SJSA1 (cell line): Measurements from ENCODE around the gene MYO6. TPM values are rescaled to one million over a fixed set of nuclear protein-coding genes. Genes with fewer than 3 reads are reported as not detected.
"Not testable (repeated sequence)": the region's sequence is repeated elsewhere in the genome, so short reads cannot be mapped to it uniquely, and the experiment has no call there.

Experiments
- DNase-seq, 2 experiments: peaks; one replicate each; pipeline ENCODE4 v3.0.0-alpha.2; 2015 to 2020; ENCODE audit warnings: low spot score in 2 of 2, low read depth in 1 of 2
- H3K27ac ChIP-seq: fragments of 250-450 bp; sonication (Bioruptor Pico); 2 replicates; pipeline ENCODE4 v1.5.1; 2020; ENCODE audit warnings: mild to moderate bottlenecking, moderate library complexity
- H3K27me3 ChIP-seq: fragments of 250-450 bp; sonication (Bioruptor Pico); replicated peaks from 2 replicates; pipeline ENCODE4 v1.5.1; 2020; ENCODE audit warnings: mild to moderate bottlenecking, moderate library complexity
- H3K36me3 ChIP-seq: fragments of 250-450 bp; sonication (Bioruptor Pico); 2 replicates; pipeline ENCODE4 v1.5.1; 2020; ENCODE audit warnings: mild to moderate bottlenecking
- H3K4me1 ChIP-seq: fragments of 250-450 bp; sonication (Bioruptor Pico); replicated peaks from 2 replicates; pipeline ENCODE4 v1.6.1; 2021; ENCODE audit warnings: mild to moderate bottlenecking
- H3K4me3 ChIP-seq: fragments of 250-450 bp; sonication (Bioruptor Pico); 2 replicates; pipeline ENCODE4 v1.5.1; 2020; ENCODE audit warnings: mild to moderate bottlenecking
- H3K9me3 ChIP-seq: fragments of 250-450 bp; sonication (Bioruptor Pico); replicated peaks from 2 replicates; pipeline ENCODE4 v1.5.1; 2020; ENCODE audit warnings: mild to moderate bottlenecking
- total RNA-seq: library from RNA; depleted of rRNA; stranded (reverse); fragments of >200 nt; shearing (Covaris generic); gene quantifications from 2 replicates; pipeline ENCODE4 v1.2.3, GENCODE V29; 2014

Gene MYO6
- total RNA-seq, 1 experiment from 2014 or later: 6.4 TPM

DNA sequence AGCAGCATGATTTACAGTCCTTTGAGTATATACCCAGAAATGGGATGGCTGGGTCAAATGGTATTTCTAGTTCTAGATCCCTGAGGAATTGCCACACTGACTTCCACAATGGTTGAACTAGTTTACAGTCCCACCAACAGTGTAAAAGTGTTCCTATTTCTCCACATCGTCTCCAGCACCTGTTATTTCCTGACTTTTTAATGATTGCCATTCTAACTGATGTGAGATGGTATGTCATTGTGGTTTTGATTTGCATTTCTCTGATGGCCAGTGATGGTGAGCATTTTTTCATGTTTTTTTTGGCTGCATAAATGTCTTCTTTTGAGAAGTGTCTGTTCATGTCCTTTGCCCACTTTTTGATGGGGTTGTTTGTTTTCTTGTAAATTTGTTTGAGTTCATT lies 151.2 kb downstream of the MYO6 start:
- H3K27me3 ChIP-seq, DNase-seq, H3K27ac ChIP-seq, H3K4me3 ChIP-seq, H3K36me3 ChIP-seq, H3K4me1 ChIP-seq, H3K9me3 ChIP-seq: not testable (repeated sequence)

DNA sequence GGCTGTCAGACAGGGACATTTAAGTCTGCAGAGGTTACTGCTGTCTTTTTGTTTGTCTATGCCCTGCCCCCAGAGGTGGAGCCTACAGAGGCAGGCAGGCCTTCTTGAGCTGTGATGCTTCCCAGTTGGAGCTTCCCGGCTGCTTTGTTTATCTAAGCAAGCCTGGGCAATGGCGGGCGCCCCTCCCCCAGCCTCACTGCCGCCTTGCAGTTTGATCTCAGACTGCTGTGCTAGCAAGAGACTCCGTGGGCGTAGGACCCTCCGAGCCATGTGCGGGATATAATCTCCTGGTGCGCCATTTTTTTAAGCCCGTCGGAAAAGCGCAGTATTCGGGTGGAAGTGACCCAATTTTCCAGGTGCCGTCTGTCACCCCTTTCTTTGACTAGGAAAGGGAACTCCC lies 156.1 kb downstream of the MYO6 start:
- H3K9me3 ChIP-seq, H3K36me3 ChIP-seq, H3K4me1 ChIP-seq, DNase-seq, H3K27me3 ChIP-seq, H3K27ac ChIP-seq, H3K4me3 ChIP-seq: not testable (repeated sequence)

DNA sequence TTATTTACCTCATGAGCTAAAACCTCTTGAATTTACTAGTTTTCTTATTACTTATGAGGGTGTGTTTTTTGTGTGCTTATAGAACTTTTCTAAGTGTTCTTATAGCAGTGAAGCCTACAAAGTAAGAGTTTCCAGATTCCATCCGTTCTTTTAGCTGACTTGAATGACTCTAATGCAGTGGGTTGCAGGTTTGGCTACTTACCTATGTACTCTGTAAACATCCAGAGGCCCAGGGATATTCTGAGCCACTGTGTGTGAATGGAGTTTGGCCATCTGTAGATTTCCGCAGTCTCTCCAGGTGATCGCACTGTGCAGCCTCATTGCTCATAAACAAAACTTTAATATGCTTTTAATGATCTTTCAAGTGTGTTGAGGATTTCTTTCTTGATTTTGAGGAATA lies 157.8 kb downstream of the MYO6 start:
- Histone ChIP-seq H3K36me3 (no peaks in the 10 kb centered on the region), H3K27me3 (no peaks in the 10 kb centered on the region), H3K9me3 (no peaks in the 10 kb centered on the region), H3K4me1 (no peaks in the 10 kb centered on the region), H3K27ac (no peak overlapping the region), H3K4me3 (no peak overlapping the region)
- DNase-seq: no peak

DNA sequence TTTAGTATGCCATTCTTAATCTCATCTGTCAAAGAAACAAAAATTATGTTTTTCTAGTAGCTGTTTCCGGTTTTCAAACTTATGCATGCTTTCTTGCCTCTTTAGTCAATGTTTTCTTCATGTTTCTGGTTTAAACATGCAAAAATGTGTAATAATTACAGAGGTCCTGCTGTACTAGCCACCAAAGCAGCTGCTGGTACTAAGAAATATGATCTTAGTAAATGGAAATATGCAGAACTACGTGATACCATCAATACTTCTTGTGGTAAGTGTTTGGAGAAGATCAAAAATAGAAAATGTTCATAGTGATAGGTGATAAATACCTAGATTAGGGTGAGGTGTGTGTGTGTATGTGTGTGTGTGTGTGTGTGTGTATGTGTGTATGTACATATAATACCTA lies 158.4 kb downstream of the MYO6 start:
- no peak overlapping the region for H3K27ac ChIP-seq
- H3K9me3 ChIP-seq: no peaks in the 10 kb centered on the region
- no peaks in the 10 kb centered on the region for H3K36me3 ChIP-seq
- no peaks in the 10 kb centered on the region for H3K27me3 ChIP-seq
- no peak overlapping the region for H3K4me3 ChIP-seq
- no peaks in the 10 kb centered on the region for H3K4me1 ChIP-seq
- no peak for DNase-seq

DNA sequence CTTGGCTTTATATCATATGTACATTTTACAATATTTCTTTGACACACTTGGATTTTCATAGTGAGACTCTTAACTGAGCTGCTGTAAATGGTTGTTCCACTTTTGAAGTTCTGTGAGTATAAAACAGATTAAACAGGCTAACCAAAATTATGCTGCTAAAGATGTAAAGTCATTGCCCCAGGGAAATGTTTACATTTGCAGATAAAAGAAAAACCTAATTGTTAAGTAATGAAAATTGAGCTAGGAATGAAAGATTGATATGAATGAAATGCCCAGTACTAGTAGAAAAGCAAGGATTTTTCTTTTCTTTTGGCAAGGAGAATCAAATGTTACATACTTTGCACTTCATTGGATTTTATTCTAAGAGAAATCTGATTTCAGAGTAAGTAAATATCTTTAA lies 164.0 kb downstream of the MYO6 start:
- Histone ChIP-seq H3K4me1 (no peaks in the 10 kb centered on the region), H3K36me3 (no peaks in the 10 kb centered on the region), H3K27ac (no peak overlapping the region), H3K9me3 (no peaks in the 10 kb centered on the region), H3K27me3 (no peaks in the 10 kb centered on the region), H3K4me3 (no peak overlapping the region)
- DNase-seq: no peak

DNA sequence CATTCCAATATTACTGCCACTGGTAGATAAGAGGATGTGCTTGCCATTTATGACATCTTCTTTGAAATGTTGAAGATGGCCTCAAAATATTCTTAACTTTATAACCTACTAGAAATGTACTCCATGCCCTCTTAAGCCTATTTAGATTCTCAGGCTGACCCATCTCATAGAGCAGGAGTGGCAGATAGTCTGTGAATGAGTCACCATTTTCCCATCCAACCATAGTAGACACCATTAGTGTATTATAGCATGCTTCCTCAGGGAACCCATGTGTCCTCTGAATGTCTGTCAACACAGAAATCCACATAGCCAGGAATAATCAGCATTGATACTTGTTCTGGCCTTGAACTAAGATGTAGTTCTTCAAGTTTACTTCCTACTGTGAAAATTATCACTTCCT lies 173.2 kb downstream of the MYO6 start:
- no peak for DNase-seq
- Histone ChIP-seq H3K36me3 (no peaks in the 10 kb centered on the region), H3K27ac (no peak overlapping the region), H3K9me3 (no peaks in the 10 kb centered on the region), H3K27me3 (no peaks in the 10 kb centered on the region), H3K4me1 (peaks cover 5% of the 10 kb centered on the region; the same call in 1 of the 2 replicates), H3K4me3 (no peak overlapping the region)

DNA sequence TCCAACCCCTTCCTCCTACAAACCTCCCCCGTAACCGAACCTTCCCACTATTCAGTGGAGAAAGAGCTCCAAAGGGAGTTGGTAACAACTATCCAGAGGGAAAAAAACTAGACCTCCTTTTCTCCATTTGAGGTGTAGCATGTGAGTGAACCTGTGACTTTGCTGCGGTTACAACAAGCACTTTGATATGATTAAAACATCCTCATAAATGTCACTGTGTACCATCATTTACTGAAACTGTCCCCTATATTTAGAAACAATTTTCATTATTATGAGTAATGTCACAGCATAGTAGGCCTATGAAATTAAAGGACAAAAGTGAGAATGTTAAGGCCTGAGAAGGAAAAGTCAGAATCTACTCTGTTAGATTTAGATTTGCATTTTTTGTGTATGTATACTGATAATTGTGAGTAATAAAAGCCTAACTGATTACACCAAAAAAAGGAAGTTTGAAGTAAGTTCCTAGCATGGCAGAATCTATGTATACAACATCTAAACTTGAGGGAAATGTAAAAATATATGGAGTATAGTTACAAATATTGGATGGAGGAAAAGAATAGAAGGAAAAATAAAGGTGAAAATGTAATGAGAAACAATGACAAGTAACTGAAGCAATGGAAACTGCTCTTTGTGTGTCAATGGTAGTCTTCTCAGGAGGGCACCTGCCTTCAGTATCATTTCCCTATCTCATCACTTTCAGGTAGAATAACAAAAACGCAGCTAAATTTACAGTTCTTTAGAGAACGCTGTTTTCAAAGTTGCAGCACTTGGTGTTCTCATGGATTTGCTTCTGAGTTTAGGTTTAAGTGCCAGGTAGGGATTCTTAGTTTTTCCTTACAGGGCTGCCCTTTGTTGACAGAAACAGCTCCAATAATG lies 177.5 kb downstream of the MYO6 start:
- no peak for DNase-seq
- H3K4me1 ChIP-seq: peaks cover 5% of the 10 kb centered on the region; the same call in 1 of the 2 replicates
- H3K9me3 ChIP-seq: no peaks in the 10 kb centered on the region
- no peak overlapping the region for H3K4me3 ChIP-seq
- H3K27ac ChIP-seq: no peak overlapping the region
- no peaks in the 10 kb centered on the region for H3K27me3 ChIP-seq
- no peaks in the 10 kb centered on the region for H3K36me3 ChIP-seq

DNA sequence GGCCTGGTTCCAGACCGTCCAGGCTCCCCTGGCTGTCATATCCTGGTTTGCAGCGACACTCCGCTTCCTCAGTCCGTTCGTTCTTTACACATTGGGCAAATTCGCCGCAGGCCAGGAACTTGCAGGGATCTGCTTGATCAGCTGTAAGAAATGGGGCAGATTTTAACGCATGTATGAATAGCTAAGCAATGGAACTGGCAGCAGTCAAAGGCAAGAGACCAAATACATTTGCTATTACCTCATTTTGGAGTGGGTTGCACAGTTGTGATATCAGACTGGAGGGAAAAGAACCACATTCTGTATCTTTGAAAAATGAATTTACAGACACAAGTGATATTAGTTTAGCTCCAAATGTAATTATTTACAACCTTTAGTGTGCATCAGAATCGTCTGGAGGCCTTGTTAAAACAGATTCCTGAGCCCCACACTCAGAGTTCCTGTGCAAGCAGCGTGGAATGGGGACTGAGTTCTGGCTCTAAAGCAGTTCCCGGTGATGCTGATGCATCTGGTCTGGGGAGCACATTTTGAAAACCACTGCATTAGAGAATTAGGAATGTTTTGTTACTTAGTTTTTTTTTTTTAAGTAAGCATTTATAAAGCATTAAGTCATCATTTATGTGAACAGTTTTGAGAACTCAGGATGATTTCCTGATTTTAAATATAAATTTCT lies 182.1 kb downstream of the MYO6 start:
- peaks cover 5% of the 10 kb centered on the region; the same call in 1 of the 2 replicates for H3K4me1 ChIP-seq
- H3K27ac ChIP-seq: no peak overlapping the region
- no peaks in the 10 kb centered on the region for H3K27me3 ChIP-seq
- no peak for DNase-seq
- H3K4me3 ChIP-seq: no peak overlapping the region
- no peaks in the 10 kb centered on the region for H3K36me3 ChIP-seq
- H3K9me3 ChIP-seq: no peaks in the 10 kb centered on the region

DNA sequence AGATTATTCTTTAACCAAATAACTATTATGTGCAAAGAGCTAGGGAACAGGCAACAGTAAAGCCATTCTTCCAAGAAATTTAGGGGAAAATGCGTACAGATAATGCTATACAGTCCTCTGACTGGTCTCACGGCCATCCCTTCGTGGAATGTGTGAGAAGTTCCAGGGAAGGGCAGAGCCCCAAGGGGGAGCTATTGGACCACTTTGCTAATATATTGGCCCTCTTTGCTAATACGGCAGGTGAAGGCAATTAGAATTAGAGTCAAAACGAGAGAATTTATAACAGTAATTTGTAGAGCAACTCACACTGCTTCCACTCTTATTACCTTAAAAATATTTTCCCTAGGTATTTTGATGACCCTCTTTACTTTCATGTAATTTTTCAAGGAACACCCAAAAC lies 183.0 kb downstream of the MYO6 start:
- Histone ChIP-seq H3K4me3 (no peak overlapping the region), H3K27me3 (0 out of 2 replicates have a peak, but pooled peaks cover 3% of the 10 kb centered on the region), H3K4me1 (peaks cover 5% of the 10 kb centered on the region; the same call in 1 of the 2 replicates), H3K9me3 (no peaks in the 10 kb centered on the region), H3K36me3 (no peaks in the 10 kb centered on the region), H3K27ac (no peak overlapping the region)
- no peak for DNase-seq

DNA sequence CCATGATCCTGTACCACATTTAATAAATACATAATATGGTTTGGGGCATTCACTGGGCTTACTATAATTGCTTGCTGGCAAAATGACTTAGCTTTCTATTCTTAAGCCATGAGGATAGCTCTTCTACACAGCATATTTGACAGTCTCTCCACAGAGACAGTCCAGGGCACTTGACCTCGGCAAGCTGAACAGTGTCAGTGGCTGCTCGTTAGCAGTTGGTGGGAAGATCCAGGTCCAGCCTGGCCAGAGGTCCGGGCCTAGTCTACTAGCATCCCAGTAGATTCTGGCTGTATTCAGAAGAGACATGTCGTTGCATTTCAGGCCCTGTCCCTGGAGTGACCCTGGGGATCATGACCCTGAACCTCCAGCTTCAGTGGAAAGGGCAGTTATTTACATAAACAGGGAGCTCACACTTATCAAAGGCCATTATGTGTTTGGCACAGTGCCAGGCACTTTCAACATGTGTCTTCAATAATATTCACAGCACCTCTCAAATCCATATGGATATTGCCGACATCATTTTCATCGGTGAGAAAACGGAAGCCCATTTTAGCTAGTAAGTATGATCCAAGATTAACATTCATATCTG lies 184.4 kb downstream of the MYO6 start:
- H3K9me3 ChIP-seq: no peaks in the 10 kb centered on the region
- 0 out of 2 replicates have a peak, but pooled peaks cover 3% of the 10 kb centered on the region for H3K27me3 ChIP-seq
- H3K4me3 ChIP-seq: no peak overlapping the region
- no peak for DNase-seq
- no peak overlapping the region for H3K27ac ChIP-seq
- no peaks in the 10 kb centered on the region for H3K36me3 ChIP-seq
- H3K4me1 ChIP-seq: peaks cover 5% of the 10 kb centered on the region; the same call in 1 of the 2 replicates

DNA sequence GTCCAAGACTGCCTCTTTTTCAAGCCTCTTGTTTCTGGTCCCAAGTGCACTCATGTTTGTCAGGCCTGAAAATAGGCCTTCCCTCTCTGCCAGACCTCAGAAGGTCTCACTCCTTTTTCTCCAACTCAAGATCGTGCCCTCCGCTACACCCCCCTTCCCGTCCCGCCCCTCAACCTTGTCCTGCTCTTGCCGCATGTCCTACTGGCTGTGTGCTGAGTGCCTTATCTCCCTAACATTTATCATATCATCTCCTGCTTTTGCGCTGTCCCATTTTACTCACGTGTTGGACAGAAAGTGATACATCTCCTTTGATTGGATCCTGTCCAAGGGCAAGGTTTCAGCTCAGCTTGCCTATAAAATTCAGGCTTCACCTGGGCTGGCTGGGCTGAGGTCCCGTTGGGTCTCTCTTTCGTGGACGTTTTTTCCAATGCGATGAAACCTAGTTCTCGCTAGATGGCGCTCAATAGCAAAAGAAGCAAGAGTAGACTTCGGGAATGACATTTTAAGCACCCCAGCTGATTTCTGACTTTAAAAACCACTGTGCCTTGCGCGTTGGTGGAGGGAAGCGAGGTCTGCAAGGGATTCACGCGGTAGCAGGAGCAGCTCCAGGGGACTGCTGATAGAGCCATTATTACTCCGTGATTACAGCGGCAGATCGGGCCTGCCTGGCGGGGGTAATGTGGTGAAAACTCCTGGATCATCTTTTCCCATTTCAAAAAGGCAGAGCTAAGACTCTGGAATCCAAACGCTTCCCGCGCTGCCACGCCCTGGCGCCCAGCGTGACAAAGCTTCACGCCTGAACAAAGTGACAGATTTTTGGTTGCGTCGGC lies 185.8 kb downstream of the MYO6 start:
- Histone ChIP-seq H3K27me3 (0 out of 2 replicates have a peak, but pooled peaks cover 3% of the 10 kb centered on the region), H3K27ac (no peak overlapping the region), H3K4me3 (peak overlapping the region; percentile 30), H3K4me1 (peaks cover 5% of the 10 kb centered on the region; the same call in 1 of the 2 replicates), H3K9me3 (no peaks in the 10 kb centered on the region; the same call in 1 of the 2 replicates), H3K36me3 (no peaks in the 10 kb centered on the region)
- DNase-seq: peak; percentile 59 to 74

DNA sequence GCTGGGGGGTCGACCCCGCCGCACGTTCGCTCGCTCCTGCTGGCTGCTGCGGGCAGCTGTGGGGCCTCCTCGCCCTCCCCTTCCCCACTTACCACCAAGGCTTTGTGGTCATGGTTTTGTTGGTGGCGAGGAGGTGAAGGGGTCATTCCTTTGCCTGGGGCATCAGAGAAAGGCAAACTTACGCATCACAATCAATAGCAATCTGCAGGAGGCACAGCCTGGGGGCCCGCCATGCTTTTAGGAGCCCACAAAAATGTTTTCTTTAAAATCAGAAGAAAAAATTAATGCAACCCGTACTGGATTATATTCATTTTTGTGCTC lies 186.4 kb downstream of the MYO6 start:
- no peaks in the 10 kb centered on the region for H3K36me3 ChIP-seq
- no peak for DNase-seq

DNA sequence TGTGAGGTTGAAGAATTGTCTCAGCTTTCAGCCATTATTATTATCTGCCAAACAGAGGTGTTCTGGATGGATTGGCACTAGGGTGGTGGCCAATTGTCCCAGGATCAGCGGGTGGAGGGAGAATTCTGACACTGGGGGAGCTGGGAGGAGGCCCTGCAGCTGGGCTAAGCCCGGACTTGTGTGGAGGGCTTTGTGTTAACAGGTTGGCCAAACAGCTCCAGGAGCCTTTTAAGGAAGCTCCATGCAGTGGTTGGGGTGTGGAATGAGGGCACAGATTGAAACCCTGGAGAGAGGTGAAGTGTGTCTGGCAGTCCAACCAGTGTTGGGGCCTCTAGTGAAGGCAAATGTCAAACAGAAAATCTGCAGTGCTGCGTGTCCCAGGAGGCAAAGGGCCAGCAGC lies 187.6 kb downstream of the MYO6 start:
- DNase-seq: no peak
- no peaks in the 10 kb centered on the region; the same call in 1 of the 2 replicates for H3K9me3 ChIP-seq
- no peak overlapping the region for H3K27ac ChIP-seq
- H3K27me3 ChIP-seq: 0 out of 2 replicates have a peak, but pooled peaks cover 3% of the 10 kb centered on the region
- H3K36me3 ChIP-seq: no peaks in the 10 kb centered on the region
- no peak overlapping the region for H3K4me3 ChIP-seq
- peaks cover 5% of the 10 kb centered on the region; the same call in 1 of the 2 replicates for H3K4me1 ChIP-seq

More for the DNA sequence above, 186.4 kb downstream of the MYO6 start:
- H3K27ac ChIP-seq: no peak overlapping the region
- H3K9me3 ChIP-seq: no peaks in the 10 kb centered on the region; the same call in 1 of the 2 replicates
- H3K4me1 ChIP-seq: peaks cover 5% of the 10 kb centered on the region; the same call in 1 of the 2 replicates
- peak overlapping the region; percentile 30 for H3K4me3 ChIP-seq
- H3K27me3 ChIP-seq: 0 out of 2 replicates have a peak, but pooled peaks cover 3% of the 10 kb centered on the region
